Measurements from ENCODE around the gene HSD17B2. TPM values are rescaled to one million over a fixed set of nuclear protein-coding genes. Genes with fewer than 3 reads are reported as not detected.

The HSD17B2 gene
- total RNA-seq, 4 donors from 2014 or later = not detected

DNA sequence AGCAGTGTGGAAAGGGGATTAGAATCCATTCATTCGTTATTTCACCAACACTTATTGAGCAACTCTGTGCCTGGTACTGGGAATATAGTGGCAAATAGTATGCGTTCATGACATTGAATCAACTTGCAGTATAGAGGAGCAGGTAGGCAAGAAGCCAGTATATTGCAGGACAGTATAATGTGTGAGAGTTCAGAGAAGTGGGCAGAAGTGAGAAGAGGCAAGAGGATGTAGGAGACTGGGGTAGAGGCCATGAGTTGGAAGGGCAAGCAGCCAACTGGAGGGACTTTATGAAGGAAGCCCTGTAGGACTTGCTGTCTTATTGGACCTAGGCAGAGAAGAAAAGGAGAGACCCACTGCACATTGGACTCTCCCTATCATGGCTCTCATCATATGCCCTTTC, 12.3 kb downstream of the HSD17B2 start:
- TF ChIP-seq, protein P1, sequence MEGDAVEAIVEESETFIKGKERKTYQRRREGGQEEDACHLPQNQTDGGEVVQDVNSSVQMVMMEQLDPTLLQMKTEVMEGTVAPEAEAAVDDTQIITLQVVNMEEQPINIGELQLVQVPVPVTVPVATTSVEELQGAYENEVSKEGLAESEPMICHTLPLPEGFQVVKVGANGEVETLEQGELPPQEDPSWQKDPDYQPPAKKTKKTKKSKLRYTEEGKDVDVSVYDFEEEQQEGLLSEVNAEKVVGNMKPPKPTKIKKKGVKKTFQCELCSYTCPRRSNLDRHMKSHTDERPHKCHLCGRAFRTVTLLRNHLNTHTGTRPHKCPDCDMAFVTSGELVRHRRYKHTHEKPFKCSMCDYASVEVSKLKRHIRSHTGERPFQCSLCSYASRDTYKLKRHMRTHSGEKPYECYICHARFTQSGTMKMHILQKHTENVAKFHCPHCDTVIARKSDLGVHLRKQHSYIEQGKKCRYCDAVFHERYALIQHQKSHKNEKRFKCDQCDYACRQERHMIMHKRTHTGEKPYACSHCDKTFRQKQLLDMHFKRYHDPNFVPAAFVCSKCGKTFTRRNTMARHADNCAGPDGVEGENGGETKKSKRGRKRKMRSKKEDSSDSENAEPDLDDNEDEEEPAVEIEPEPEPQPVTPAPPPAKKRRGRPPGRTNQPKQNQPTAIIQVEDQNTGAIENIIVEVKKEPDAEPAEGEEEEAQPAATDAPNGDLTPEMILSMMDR (IDR thresholded peaks at IDR 0.05) = no peak
- TF ChIP-seq EP300 (IDR thresholded peaks at IDR 0.05) = no peak
- no peak for TF ChIP-seq POLR2A (IDR thresholded peaks at IDR 0.05)
- H3K9me3 ChIP-seq = no peaks in the 10 kb centered on the region
- no peaks in the 10 kb centered on the region for H3K27me3 ChIP-seq
- H3K4me1 ChIP-seq = no peaks in the 10 kb centered on the region
- H3K27ac ChIP-seq = no peak overlapping the region
- no peak overlapping the region for H3K4me3 ChIP-seq
- DNase-seq (ENCODE audit: low spot score in 2 of 2) = no peak
- WGBS, 2 donors = 88 to 93% methylated on average over 2 of the region's 2 CpGs
- no peaks in the 10 kb centered on the region for H3K36me3 ChIP-seq

DNA sequence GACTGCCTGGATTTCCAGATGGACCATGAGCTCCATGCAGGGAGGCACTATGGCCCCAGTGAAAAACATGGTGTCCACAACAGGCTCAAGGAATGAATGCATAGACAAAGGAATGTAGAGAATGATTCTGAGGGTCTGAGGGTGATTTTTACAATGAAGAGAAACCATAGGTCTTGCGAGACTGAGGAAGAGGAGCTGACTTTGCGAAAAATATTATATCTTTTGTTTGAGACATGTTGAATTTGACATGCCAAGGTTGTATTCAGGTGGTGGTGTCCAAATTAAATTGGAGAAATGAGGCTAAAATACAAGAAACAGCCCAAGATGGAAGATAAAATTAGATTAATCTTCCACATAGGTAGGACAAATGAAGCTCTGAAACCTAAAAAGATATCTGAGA, 12.7 kb downstream of the HSD17B2 start:
- Histone ChIP-seq H3K4me1 (no peaks in the 10 kb centered on the region), H3K9me3 (no peaks in the 10 kb centered on the region), H3K4me3 (no peak overlapping the region), H3K27ac (no peak overlapping the region), H3K27me3 (no peaks in the 10 kb centered on the region), H3K36me3 (no peaks in the 10 kb centered on the region)
- DNase-seq (ENCODE audit: low spot score in 2 of 2) = no peak
- 93 to 96% methylated on average over 2 of the region's 2 CpGs for WGBS, 2 donors
- TF ChIP-seq EP300 (IDR thresholded peaks at IDR 0.05) (no peak), POLR2A (IDR thresholded peaks at IDR 0.05) (no peak)
- TF ChIP-seq, protein P1 (IDR thresholded peaks at IDR 0.05) = no peak

DNA sequence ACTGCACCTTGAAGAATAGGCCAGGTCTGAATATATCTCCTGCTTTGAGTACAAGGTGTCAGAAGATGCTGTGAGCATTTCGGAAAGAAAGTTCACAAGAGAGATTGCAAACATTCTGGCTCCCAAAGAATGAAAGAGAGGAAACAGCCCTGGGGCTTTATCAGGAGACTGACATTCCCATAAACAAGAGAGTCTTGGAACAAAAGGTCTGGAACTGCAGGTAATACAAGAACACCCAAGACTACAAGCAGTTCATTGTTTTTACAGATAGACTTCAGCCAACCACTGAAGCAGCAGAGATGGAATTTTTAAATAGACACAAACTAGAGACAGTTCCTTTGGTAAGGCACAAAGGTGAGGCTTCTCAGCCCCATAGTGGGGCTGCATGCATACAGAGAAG, 14.4 kb downstream of the HSD17B2 start:
- Histone ChIP-seq H3K27me3 (no peaks in the 10 kb centered on the region), H3K27ac (no peak overlapping the region), H3K36me3 (no peaks in the 10 kb centered on the region), H3K9me3 (no peaks in the 10 kb centered on the region), H3K4me3 (no peak overlapping the region), H3K4me1 (no peaks in the 10 kb centered on the region)
- no peak for DNase-seq (ENCODE audit: low spot score in 2 of 2)
- WGBS, 2 donors = 69 to 94% methylated on average over 1 of the region's 1 CpG
- TF ChIP-seq EP300 (IDR thresholded peaks at IDR 0.05) = no peak
- TF ChIP-seq, protein P1 (IDR thresholded peaks at IDR 0.05) = no peak
- no peak for TF ChIP-seq POLR2A (IDR thresholded peaks at IDR 0.05)

DNA sequence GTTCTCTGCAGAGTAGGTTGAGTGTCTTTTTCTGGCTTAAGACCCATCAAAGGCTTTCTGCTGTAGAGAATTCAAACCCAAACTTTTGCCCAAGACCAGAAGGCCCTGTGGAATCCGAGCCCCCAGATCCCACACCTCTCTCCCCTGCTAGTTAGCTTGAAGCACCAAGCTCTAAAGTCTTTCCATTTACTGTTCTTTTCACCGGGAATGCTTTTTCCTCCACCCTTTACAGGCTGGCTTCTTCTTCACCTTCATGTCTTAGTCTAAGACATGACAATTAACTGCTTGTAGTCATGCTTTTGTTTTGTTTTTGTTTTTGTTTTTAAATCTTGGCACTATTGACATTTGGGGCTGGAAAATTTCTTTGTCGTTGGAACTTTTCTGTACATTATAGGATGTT, 15.5 kb downstream of the HSD17B2 start:
- 63 to 68% methylated on average over 3 of the region's 3 CpGs for WGBS, 2 donors
- Histone ChIP-seq H3K27me3 (no peaks in the 10 kb centered on the region), H3K27ac (no peak overlapping the region), H3K9me3 (no peaks in the 10 kb centered on the region), H3K4me1 (no peaks in the 10 kb centered on the region), H3K4me3 (no peak overlapping the region), H3K36me3 (no peaks in the 10 kb centered on the region)
- TF ChIP-seq POLR2A (IDR thresholded peaks at IDR 0.05) = no peak
- TF ChIP-seq, protein P1 (IDR thresholded peaks at IDR 0.05) = no peak
- no peak for TF ChIP-seq EP300 (IDR thresholded peaks at IDR 0.05)
- DNase-seq (ENCODE audit: low spot score in 2 of 2) = no peak

DNA sequence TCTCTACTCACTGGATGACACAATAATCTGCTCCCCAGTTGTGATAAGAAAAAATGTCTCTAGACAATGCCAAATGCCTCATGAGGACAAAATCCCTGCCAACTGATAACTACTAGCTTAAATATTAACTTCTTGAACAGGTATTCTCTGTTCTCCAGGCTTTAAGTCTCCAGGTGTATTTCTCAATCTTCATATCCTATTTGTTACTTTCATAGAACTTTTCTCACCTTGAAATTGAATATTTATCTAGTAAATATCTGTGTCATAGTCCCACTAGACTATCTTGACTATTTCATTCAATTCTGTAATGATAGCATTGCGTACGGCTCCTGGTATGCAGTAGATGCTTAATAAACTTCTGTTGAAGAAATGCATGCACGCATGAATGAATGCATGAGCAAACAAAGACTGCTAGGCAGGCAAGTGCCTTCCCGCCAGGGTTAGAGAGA, 15.9 kb downstream of the HSD17B2 start:
- TF ChIP-seq, protein P1 (IDR thresholded peaks at IDR 0.05) = no peak
- no peak for TF ChIP-seq EP300 (IDR thresholded peaks at IDR 0.05)
- TF ChIP-seq POLR2A (IDR thresholded peaks at IDR 0.05) = no peak
- 89% methylated on average over 4 of the region's 4 CpGs for WGBS, 2 donors

More for the DNA sequence above, 15.9 kb downstream of the HSD17B2 start:
- Histone ChIP-seq H3K36me3 (no peaks in the 10 kb centered on the region), H3K4me1 (no peaks in the 10 kb centered on the region), H3K27ac (no peak overlapping the region), H3K9me3 (no peaks in the 10 kb centered on the region), H3K4me3 (no peak overlapping the region), H3K27me3 (no peaks in the 10 kb centered on the region)
- no peak for DNase-seq (ENCODE audit: low spot score in 2 of 2)

Data from tibial nerve (tissue), 4 donors.